Neutrophil (primary cell): ENCODE results near the gene FAM149B1.
"Not testable (repeated sequence)": the region's sequence is repeated elsewhere in the genome, so short reads cannot be mapped to it uniquely, and the experiment has no call there.

Experiments
- H3K27ac ChIP-seq: fragments of 200-600 bp; sonication (generic); 2 replicates; pipeline ENCODE4 v1.5.1; 2016; ENCODE audit warnings: mild to moderate bottlenecking, moderate library complexity
- H3K27me3 ChIP-seq: fragments of 200-600 bp; sonication (generic); 2 replicates; pipeline ENCODE4 v1.6.0; 2016; ENCODE audit warnings: mild to moderate bottlenecking
- H3K36me3 ChIP-seq: fragments of 200-600 bp; sonication (generic); 2 replicates; pipeline ENCODE4 v1.5.1; 2017
- H3K4me1 ChIP-seq, 2 experiments: fragments of 200-600 bp in 1 of 2; sonication (generic) in 1 of 2; 1 replicate in 1 of 2; 2 replicates in 1 of 2; pipeline versions ENCODE4 v1.5.1 to v1.6.1; 2013 to 2016; ENCODE audit warnings: low read depth in 1 of 2, low read length in 1 of 2, mild to moderate bottlenecking in 1 of 2, moderate library complexity in 1 of 2; ENCODE audit not compliant: control insufficient read depth in 1 of 2, insufficient read depth in 1 of 2
- H3K4me3 ChIP-seq, 2 experiments: fragments of 200-600 bp in 1 of 2; sonication (generic) in 1 of 2; 1 replicate in 1 of 2; 2 replicates in 1 of 2; pipeline ENCODE4 v1.5.1; 2013 to 2016; ENCODE audit warnings: low read depth in 1 of 2, low read length in 1 of 2, mild to moderate bottlenecking in 1 of 2, moderate library complexity in 1 of 2
- H3K9me3 ChIP-seq: fragments of 200-600 bp; sonication (generic); 2 replicates; pipeline ENCODE4 v1.5.1; 2016
- CTCF ChIP-seq: fragments of 200-600 bp; sonication (generic); IDR thresholded peaks from 2 replicates; pipeline ENCODE4 v1.5.1; 2016; ENCODE audit warnings: antibody characterized with exemption

Gene FAM149B1

GRCh38 chr10:73131913-73132686, 35.8 kb upstream of the FAM149B1 start:
- H3K4me3 ChIP-seq: no peak overlapping the region
- H3K36me3 ChIP-seq: peaks cover 77% of the 10 kb centered on the region
- H3K9me3 ChIP-seq: no peaks in the 10 kb centered on the region
- TF ChIP-seq CTCF: no peak
- H3K27ac ChIP-seq: no peak overlapping the region
- no peaks in the 10 kb centered on the region for H3K4me1 ChIP-seq
- no peaks in the 10 kb centered on the region for H3K27me3 ChIP-seq

- Histone ChIP-seq H3K27me3 (no peaks in the 10 kb centered on the region), H3K9me3 (no peaks in the 10 kb centered on the region), H3K4me3 (no peak overlapping the region), H3K36me3 (peaks cover 90% of the 10 kb centered on the region), H3K4me1 (no peaks in the 10 kb centered on the region), H3K27ac (no peak overlapping the region)
- TF ChIP-seq CTCF: no peak
Observed at GRCh38 chr10:73134727-73135126, 33.2 kb upstream of the FAM149B1 start.

- no peak for TF ChIP-seq CTCF
- Histone ChIP-seq H3K4me1 (no peaks in the 10 kb centered on the region), H3K4me3 (no peak overlapping the region), H3K27ac (no peak overlapping the region), H3K9me3 (no peaks in the 10 kb centered on the region), H3K27me3 (no peaks in the 10 kb centered on the region), H3K36me3 (peaks cover 96% of the 10 kb centered on the region)
Observed at GRCh38 chr10:73136627-73137026, 31.3 kb upstream of the FAM149B1 start.

- Histone ChIP-seq H3K4me1 (no peaks in the 10 kb centered on the region), H3K27ac (no peak overlapping the region), H3K36me3 (peaks cover 96% of the 10 kb centered on the region)
Observed at GRCh38 chr10:73139251-73139650, 28.7 kb upstream of the FAM149B1 start.

GRCh38 chr10:73141603-73142002, 26.3 kb upstream of the FAM149B1 start:
- TF ChIP-seq CTCF: no peak
- Histone ChIP-seq H3K27me3 (no peaks in the 10 kb centered on the region), H3K36me3 (peaks cover 98% of the 10 kb centered on the region), H3K27ac (no peak overlapping the region), H3K4me1 (no peaks in the 10 kb centered on the region), H3K4me3 (no peak overlapping the region), H3K9me3 (no peaks in the 10 kb centered on the region)

More at GRCh38 chr10:73139251-73139650, 28.7 kb upstream of the FAM149B1 start:
- TF ChIP-seq CTCF: no peak
- H3K9me3 ChIP-seq: no peaks in the 10 kb centered on the region
- no peak overlapping the region for H3K4me3 ChIP-seq
- no peaks in the 10 kb centered on the region for H3K27me3 ChIP-seq

GRCh38 chr10:73150633-73151413, 17.1 kb upstream of the FAM149B1 start:
- H3K4me1 ChIP-seq, H3K4me3 ChIP-seq, H3K9me3 ChIP-seq, H3K27ac ChIP-seq, H3K27me3 ChIP-seq: not testable (repeated sequence)
- H3K36me3 ChIP-seq: peaks cover 81% of the 10 kb centered on the region
